Vagina (tissue), 2 donors: Measurements from ENCODE around the gene MYL3. TPM values are rescaled to one million over a fixed set of nuclear protein-coding genes. Genes with fewer than 3 reads are reported as not detected.

Experiments used
- DNase-seq, 2 donors: peaks; one replicate each; pipeline ENCODE4 v3.0.0-alpha.2; 2017; ENCODE audit errors: extremely low spot score in 2 of 2
- H3K27ac ChIP-seq: fragments of 200-600 bp; sonication (generic); one replicate; pipeline ENCODE4 v1.5.1; 2019
- H3K27me3 ChIP-seq: fragments of 200-600 bp; sonication (generic); one replicate; pipeline ENCODE4 v1.5.1; 2019
- H3K36me3 ChIP-seq, 2 donors: fragments of 200-600 bp; sonication (generic); one replicate each; pipeline ENCODE4 v1.5.1; 2017 to 2019
- H3K4me1 ChIP-seq: fragments of 200-600 bp; sonication (generic); one replicate; pipeline ENCODE4 v1.5.1; 2019
- H3K4me3 ChIP-seq, 2 donors: fragments of 200-600 bp; sonication (generic); 1 replicate in 1 of 2; 2 replicates in 1 of 2; pipeline ENCODE4 v1.5.1; 2016 to 2019
- H3K9me3 ChIP-seq: fragments of 200-600 bp; sonication (generic); one replicate; pipeline ENCODE4 v1.5.1; 2019
- POLR2A ChIP-seq, 2 donors: fragments of 450-650 bp; IDR thresholded peaks; one replicate each; pipeline ENCODE4 v1.6.1; 2017; ENCODE audit warnings: antibody characterized with exemption in 2 of 2, mild to moderate bottlenecking in 2 of 2, moderate library complexity in 2 of 2
- POLR2AphosphoS5 ChIP-seq, 2 donors: sonication (generic); formaldehyde crosslinking; IDR thresholded peaks; one replicate each; pipeline ENCODE4 v1.9.0; 2017; ENCODE audit warnings: antibody characterized with exemption in 2 of 2, mild to moderate bottlenecking in 2 of 2, low read depth in 1 of 2; ENCODE audit not compliant: insufficient read depth in 1 of 2
- intact Hi-C: fragments of 100-400 bp; cut with DNase I; formaldehyde crosslinking; loops from one replicate; pipeline ENCODE4 v1.15.1; 2023
- total RNA-seq: library from RNA; depleted of rRNA; stranded (reverse); fragments of >200 nt; gene quantifications from one replicate; pipeline ENCODE4 v1.2.3, GENCODE V29; 2016
- TF ChIP-seq, protein P1 (sequence below), 3 experiments: fragments of 450-650 bp in 2 of 3; fragments of 200-600 bp in 1 of 3; sonication (generic) in 1 of 3; IDR thresholded peaks; one replicate each; pipeline ENCODE4 v1.5.1; 2017 to 2019; ENCODE audit warnings: antibody characterized with exemption in 3 of 3, mild to moderate bottlenecking in 2 of 3, moderate library complexity in 2 of 3

The MYL3 gene
- total RNA-seq, 1 donor from 2014 or later: not detected

DNA sequence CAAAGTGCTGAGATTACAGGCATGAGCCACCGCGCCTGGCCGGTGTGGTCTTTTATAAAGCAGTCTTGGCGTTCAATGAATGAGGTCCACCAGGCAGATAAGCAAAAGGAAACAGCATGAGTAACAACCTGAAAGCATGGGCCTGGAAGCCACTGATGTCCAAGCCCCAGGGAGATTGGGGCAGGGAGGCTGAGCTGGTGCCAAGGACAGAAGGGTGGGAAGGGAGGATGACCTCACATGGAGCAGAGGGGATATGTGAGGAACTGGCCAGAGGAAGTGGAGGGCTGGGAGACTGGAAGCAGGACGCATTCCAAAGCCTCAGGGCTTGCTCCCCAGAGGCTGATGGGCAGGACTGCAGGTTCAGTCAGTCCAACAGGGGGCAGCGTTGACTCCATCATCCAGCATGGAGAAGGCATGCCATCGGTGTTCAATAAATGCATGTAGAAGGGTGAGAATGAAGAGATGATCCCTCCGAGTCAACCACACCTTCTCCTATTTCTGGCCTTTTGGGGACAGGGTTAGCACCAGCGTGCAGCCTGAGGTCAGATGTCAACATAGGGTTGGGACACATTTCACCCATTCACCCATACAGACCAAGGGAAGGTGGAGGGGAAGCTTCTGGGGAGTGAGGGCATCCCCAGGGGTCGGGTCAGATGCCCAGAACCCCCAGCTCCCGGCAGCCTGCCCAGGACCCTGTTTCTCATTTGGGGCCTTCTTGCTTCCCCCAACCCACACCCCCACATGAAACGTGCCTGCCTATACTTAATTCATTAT lies 14.8 kb downstream of the MYL3 start:
- H3K4me3 ChIP-seq: no peak overlapping the region
- TF ChIP-seq, protein P1, sequence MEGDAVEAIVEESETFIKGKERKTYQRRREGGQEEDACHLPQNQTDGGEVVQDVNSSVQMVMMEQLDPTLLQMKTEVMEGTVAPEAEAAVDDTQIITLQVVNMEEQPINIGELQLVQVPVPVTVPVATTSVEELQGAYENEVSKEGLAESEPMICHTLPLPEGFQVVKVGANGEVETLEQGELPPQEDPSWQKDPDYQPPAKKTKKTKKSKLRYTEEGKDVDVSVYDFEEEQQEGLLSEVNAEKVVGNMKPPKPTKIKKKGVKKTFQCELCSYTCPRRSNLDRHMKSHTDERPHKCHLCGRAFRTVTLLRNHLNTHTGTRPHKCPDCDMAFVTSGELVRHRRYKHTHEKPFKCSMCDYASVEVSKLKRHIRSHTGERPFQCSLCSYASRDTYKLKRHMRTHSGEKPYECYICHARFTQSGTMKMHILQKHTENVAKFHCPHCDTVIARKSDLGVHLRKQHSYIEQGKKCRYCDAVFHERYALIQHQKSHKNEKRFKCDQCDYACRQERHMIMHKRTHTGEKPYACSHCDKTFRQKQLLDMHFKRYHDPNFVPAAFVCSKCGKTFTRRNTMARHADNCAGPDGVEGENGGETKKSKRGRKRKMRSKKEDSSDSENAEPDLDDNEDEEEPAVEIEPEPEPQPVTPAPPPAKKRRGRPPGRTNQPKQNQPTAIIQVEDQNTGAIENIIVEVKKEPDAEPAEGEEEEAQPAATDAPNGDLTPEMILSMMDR (IDR thresholded peaks at IDR 0.05): no peak
- TF ChIP-seq POLR2A (IDR thresholded peaks at IDR 0.05): no peak
- no peak for TF ChIP-seq POLR2AphosphoS5 (IDR thresholded peaks at IDR 0.05; ENCODE audit: insufficient read depth in 1 of 2, low read depth in 1 of 2)
- H3K9me3 ChIP-seq: no peaks in the 10 kb centered on the region
- H3K4me1 ChIP-seq: peaks cover 27% of the 10 kb centered on the region
- DNase-seq: peak; percentile 82 to 84
- no peak overlapping the region for H3K27ac ChIP-seq
- no peaks in the 10 kb centered on the region for H3K36me3 ChIP-seq
- intact Hi-C loops: no loop called here
- no peaks in the 10 kb centered on the region for H3K27me3 ChIP-seq

DNA sequence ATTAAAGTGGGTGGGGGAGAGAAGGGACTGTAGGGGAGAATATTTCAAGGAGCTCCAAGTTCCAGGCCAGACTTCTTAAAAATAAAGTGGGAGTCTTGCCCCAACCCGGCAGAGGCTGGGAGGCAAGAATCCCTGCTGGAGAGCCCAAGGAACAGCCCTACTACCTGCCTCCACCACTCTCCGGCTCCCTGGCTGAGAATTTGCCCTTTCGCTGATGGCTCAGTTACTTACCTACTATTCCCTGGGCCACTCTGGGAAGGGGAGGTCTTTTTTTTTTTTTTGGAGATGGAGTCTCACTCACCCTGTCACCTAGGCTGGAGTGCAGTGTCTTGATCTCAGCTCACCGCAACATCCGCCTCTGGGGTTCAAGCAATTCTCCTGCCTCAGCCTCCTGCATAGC lies 15.5 kb downstream of the MYL3 start:
- Histone ChIP-seq H3K36me3 (no peaks in the 10 kb centered on the region), H3K27ac (no peak overlapping the region), H3K27me3 (no peaks in the 10 kb centered on the region), H3K4me3 (no peak overlapping the region), H3K4me1 (peaks cover 27% of the 10 kb centered on the region), H3K9me3 (no peaks in the 10 kb centered on the region)
- intact Hi-C loops: no loop called here
- no peak for TF ChIP-seq POLR2AphosphoS5 (IDR thresholded peaks at IDR 0.05; ENCODE audit: insufficient read depth in 1 of 2, low read depth in 1 of 2)
- no peak for TF ChIP-seq POLR2A (IDR thresholded peaks at IDR 0.05)
- TF ChIP-seq, protein P1 (IDR thresholded peaks at IDR 0.05): no peak
- DNase-seq: no peak

DNA sequence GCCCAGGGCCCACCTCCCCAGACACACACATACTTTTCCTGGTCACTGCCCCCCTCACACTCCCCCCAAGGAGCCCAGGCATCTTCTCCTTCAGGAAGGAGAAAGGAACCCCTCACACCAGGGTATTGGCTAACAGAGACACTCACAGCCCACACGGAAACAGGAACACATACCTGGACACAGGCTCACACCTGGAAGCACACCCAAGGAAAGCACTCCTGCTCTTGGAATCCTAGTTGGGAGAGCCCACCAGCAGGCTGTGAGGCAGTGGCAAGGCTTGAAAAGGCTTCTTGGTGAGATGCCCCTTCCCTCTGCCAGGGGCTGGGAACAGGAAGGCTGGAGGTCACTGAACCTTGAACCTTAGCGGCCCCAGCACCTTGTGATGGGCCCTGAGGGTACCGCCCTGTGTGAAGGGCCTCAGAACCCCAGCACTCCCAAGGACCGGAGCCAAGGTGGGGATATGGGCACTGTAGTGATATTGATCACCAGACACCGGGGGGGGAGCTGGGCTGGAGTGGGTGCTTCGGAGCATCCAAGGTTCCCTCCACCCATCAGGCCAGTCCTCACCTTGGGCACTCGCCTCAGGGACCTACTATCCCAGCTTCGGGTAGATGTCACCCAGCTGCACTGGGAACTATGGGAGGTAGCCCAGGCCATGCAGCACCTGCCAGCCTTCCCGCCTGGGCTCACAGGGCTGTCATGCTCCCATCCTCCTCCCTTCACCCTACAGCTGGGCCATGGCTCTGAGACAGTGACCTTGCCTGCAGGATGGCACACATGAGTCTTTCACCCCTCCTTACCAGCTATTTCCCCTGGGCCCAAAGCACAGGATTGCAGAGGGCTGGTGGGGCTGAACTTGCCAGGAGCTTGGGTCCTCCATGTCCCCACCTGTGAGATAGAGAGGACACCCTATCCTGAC lies 16.4 kb downstream of the MYL3 start:
- intact Hi-C loops: no loop called here
- DNase-seq: peak; percentile 84 to 93
- Histone ChIP-seq H3K4me1 (peaks cover 27% of the 10 kb centered on the region), H3K27ac (peak overlapping the region; percentile 73), H3K4me3 (peak overlapping the region; percentile 48 to 58), H3K27me3 (no peaks in the 10 kb centered on the region), H3K36me3 (no peaks in the 10 kb centered on the region), H3K9me3 (no peaks in the 10 kb centered on the region)
- TF ChIP-seq POLR2AphosphoS5 (IDR thresholded peaks at IDR 0.05; ENCODE audit: insufficient read depth in 1 of 2, low read depth in 1 of 2) (no peak), POLR2A (IDR thresholded peaks at IDR 0.05) (no peak)
- TF ChIP-seq, protein P1 (IDR thresholded peaks at IDR 0.05): no peak

DNA sequence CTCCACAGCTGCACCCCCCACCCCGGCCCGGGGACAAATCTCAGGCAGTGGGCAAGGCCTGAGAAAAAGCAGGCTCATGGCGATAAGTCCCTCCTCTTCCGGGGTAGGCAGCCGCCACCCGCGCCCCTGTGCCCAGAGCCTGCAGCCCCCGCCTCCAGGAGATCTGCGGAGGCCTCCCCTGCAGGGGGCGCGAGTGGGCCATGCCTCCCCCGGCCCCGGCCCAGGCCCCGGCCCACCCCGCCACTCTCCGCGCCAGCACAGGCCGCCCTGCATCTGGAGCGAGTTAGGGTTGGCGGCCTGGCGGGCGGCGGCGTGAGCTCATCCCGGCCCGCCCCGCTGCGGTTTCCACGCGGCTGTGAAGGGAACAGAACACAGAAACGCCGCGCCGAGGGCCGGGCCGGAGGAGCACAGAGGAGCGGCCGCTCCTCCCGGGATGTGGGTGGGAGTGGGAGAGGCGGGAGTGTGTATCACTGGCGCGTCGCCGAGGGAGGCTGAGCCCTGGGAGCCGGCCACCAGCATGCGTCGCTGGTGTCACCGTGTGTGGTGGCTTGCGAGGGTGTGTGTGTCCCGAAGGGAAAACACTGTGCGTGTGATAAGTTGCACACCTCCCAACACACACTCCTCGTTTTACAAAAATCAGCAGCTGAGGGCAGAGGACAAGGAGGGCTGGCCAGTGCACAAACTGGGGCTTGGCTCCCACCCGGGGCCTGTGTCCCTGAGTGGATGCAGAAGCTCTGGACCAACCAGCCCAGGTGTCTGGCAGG lies 17.2 kb downstream of the MYL3 start:
- Histone ChIP-seq H3K4me1 (peaks cover 27% of the 10 kb centered on the region), H3K27ac (peak overlapping the region; percentile 73), H3K9me3 (peaks cover 4% of the 10 kb centered on the region), H3K27me3 (no peaks in the 10 kb centered on the region), H3K4me3 (peak overlapping the region; percentile 48 to 58), H3K36me3 (no peaks in the 10 kb centered on the region)
- intact Hi-C loops: no loop called here
- TF ChIP-seq POLR2AphosphoS5 (IDR thresholded peaks at IDR 0.05; ENCODE audit: insufficient read depth in 1 of 2, low read depth in 1 of 2) (peak in 1 of 2 donors; percentile 10), POLR2A (IDR thresholded peaks at IDR 0.05) (peak in 1 of 2 donors; percentile 9)
- TF ChIP-seq, protein P1 (IDR thresholded peaks at IDR 0.05): peak in 2 of 3 experiments; percentile 32 to 74
- peak; percentile 46 to 88 for DNase-seq
